HG03159 (cell line): ENCODE results near the gene DYNLRB1.

Experiments used
- ATAC-seq: cut with Tn5 transposase; IDR thresholded peaks from one replicate; pipeline ENCODE4 v1.9.1; 2021; ENCODE audit warnings: mild to moderate bottlenecking, moderate library complexity; ENCODE audit not compliant: unreplicated experiment

Gene DYNLRB1

DNA sequence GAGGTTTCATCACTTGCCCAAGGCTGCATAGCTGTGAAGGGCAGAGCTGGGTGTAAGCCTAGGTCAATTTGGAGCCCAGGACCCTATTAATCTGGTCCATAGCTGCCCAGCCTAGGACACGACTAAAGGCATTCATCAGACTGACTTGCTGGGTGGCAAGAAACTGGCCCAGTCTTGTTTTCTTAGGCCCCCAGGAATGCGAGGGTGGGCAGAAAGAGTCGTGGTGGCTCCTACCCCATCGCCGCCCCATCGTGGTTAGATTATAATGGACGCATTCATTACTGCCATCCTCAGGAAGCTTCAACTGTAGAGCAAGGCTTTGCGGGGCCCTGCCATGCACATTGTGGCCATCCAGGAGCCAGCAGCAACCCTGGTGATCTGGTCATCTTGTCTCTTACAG is 16.1 kb downstream of the DYNLRB1 start:
- ATAC-seq: no peak

DNA sequence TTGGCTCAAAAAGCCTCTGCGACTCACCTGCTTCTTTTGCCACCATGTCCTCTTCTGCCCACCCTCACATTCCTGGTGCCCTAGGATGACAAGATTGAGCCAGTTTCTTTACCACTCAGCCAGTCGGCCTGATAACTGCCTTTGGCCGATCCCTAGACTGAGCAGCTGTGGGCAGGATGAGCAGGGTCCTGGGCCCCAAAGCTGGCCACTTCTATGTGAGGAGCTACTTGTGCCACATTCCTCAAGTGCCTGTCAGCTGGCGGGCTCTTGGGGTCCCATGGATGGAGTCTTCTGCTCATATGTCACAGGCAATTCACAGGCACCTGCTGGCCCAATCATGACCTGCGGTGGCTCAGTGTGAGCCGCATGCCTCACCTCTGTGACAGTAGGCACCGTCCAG is 16.5 kb downstream of the DYNLRB1 start:
- ATAC-seq: no peak

DNA sequence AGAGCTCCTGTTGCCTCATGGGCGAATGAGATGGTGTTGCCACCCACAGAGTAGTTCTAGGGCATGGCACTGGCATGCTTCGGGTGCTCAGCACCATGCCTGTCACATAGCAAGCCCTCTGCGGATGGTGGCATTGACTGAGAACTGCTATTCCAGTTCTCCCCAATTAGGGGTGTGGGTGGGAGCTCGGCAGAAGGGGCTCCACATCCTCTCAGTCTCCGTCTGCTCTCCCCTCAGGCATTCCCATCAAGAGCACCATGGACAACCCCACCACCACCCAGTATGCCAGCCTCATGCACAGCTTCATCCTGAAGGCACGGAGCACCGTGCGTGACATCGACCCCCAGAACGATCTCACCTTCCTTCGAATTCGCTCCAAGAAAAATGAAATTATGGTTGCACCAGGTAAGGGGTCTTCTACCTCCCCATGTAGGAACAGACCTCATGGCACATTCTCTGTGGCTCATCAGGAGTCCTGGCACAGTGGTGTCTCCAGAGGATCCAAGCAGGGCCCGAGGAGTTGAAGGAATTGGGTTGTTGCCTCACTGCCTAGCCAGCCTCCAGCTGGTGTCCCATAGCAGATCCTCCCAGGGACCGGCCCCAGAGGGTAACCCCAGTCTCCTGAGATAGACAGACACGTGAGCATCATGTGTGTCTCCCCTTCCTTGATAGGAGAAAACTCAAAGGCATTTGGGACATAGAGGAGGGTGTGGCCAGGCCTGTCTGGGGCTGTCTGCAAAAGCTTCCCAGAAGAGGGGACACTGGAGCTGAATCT is 18.4 kb downstream of the DYNLRB1 start:
- no peak for ATAC-seq

- no peak for ATAC-seq
Observed at GRCh38 chr20:34535301-34535840, 19.1 kb downstream of the DYNLRB1 start.

DNA sequence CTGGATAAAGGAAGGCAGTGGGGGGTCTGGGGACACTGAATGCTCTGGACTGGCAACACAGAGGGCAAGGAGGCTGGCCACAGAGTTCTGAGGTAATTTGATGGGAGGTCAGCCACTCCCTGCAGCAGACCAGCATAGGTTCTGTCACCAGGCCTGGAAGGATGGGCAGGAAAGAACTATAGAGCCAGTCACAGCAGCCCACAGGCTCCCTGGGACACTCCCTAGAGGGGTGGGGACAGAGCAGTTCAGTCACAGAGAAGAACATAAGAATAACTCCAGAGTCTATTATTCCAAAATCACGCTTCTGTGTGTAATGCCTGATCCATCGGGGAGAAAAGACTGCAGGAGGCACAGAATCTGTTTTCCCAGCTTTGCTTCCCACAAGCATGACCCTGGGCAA is 19.6 kb downstream of the DYNLRB1 start:
- no peak for ATAC-seq

DNA sequence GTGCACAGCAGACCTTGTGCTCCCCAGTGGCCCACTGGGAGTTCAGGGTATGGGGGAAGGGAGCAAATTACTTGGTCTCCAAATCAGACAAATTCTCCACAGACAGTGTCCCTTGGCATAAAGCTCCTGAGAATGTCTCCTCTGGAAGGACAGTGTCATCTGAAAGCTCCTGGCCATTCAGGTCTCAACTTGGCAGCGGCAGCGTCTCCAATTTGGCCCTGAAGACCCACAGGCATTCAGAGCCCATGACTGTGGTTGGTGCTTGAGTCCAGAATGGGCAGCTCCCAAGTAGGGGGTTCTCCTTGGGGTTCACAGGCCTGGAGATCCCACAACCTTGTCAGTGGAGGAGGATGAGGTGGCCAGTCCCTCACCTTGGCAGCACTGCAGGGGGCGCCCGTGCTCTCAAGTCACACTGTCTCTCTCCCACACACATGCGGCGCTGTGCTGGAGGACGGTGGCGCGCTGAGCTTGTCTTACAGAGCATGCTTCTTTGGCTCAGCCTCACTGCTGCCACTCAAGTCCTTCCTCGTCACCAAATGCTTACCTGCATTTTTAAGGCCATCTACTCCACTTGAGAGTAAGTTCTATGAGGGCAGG is 20.7 kb downstream of the DYNLRB1 start:
- no peak for ATAC-seq

DNA sequence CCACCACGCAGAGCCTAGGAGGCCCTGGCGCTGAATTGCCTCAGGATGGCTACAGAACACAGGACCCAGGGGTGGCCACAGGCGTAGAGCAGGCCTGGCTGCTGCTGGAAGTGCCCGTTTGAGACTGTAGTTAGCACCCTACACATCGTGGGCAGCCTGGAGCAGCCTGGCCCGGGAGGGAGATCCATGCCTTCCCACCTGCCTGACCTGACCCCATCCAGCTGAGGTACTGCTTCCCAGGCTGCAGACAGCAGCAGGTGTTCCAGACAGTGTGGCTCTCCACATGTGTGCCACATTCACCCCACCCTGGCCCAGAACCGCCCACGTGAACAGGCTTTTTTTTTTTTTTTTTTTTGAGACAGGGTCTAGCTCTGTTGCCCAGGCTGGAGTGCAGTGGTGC is 21.4 kb downstream of the DYNLRB1 start:
- ATAC-seq: no peak

GRCh38 chr20:34538671-34539123 is 22.5 kb downstream of the DYNLRB1 start:
- ATAC-seq: no peak

GRCh38 chr20:34539756-34540155 is 23.5 kb downstream of the DYNLRB1 start:
- ATAC-seq: no peak

- no peak for ATAC-seq
Observed at GRCh38 chr20:34540596-34541263, 24.5 kb downstream of the DYNLRB1 start.

GRCh38 chr20:34541264-34541901 is 25.2 kb downstream of the DYNLRB1 start:
- ATAC-seq: no peak

DNA sequence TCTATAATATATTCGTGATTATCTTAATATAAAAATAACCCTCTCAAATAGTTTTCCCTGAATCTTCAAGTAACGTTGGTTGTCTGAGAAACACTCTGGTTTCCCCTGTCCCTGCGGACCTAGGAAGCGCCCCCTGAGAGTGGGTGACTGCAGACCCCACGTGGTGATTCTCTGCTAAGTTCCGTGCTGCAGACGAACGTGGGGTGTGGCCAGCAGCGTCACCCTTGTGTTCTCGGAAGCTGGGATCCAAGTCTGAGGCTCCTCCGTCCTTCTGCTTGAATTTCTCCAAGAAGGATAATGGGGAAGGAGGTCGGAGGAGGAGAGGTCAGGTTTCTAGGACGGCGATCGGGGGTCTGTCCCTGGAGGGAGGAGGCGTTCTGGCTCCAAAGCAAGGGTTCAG is 25.7 kb downstream of the DYNLRB1 start:
- no peak for ATAC-seq

GRCh38 chr20:34542439-34542838 is 26.2 kb downstream of the DYNLRB1 start:
- ATAC-seq: no peak

- ATAC-seq: no peak
Observed at GRCh38 chr20:34543463-34544056, 27.3 kb downstream of the DYNLRB1 start.

- no peak for ATAC-seq
Observed at GRCh38 chr20:34544109-34544796, 28.0 kb downstream of the DYNLRB1 start.

GRCh38 chr20:34546751-34547181 is 30.5 kb downstream of the DYNLRB1 start:
- ATAC-seq: no peak

GRCh38 chr20:34547844-34548613 is 31.8 kb downstream of the DYNLRB1 start:
- no peak for ATAC-seq

DNA sequence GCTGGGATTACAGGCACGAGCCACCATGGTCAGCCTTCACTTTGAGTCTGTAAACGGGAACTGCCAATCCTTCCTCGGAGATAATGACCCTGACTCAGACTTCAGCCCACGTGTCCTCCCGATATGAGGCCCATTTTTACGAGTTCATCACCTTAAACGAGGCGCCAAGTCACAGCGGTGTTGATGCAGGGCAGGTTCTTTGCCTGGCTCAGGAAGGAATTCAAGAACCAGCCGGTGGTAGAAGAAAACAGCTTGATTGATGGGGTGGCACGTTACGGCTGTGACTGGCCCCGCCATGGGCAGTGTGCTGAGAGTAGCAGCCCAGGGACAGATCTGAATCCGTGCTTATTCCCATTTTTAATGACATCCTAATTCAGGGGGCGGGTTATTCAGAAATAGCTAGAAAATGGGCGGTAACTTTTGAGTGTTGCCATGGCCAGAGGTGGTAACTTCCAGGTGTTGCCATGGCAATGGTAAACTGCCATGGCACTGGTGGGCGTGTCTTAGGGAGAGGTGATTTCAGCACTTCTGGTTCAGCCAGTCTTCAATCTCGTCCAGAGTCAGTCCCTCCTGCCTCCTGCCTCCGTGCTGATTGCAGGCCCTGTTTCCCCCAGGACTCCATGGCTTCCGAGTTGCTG is 33.2 kb downstream of the DYNLRB1 start:
- no peak for ATAC-seq

DNA sequence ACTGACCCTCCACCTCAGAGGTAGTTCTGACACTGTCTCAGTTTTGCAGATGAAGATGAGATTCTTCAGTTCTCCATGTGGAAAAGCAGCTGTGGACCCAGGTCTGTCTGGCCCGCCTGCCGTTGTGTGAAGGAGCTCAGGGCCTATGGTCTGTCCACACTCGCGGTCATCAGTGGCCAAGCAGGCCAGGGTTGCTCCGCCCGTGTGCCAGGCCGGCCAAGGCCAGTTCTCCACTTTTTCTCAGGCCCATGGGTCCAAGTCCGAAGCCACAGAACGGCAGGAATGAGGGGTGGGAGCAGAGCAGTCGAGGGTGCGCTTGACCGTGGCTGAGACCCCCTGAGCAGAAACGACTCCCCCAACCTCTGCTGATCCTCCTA is 33.7 kb downstream of the DYNLRB1 start:
- ATAC-seq: no peak
